Stimulated activated CD8-positive, alpha-beta memory T cell treated with anti-CD3 and anti-CD28 coated beads, Interleukin-4, amount 100 ng/mL, for 48 hours (primary cell): ENCODE data around the gene EEF1A1.
A peak's percentile ranks its signal among the peaks of the same experiment; 100 is the strongest.
"Not testable (repeated sequence)": the region's sequence is repeated elsewhere in the genome, so short reads cannot be mapped to it uniquely, and the experiment has no call there.

Experiments
- DNase-seq: peaks from one replicate; pipeline ENCODE4 v3.0.0-alpha.2; 2020

The EEF1A1 gene

GRCh38 chr6:73520688-73521350 lies at the start of gene EEF1A1:
TSS of gene EEF1A1 (minus strand) at chr6:73521032. CDS start at chr6:73520026, 1,006 bp downstream.
- peak; percentile 100 for DNase-seq

GRCh38 chr6:73569121-73569520 lies 48.3 kb upstream of the EEF1A1 start:
- no peak for DNase-seq

GRCh38 chr6:73566954-73567591 lies 46.2 kb upstream of the EEF1A1 start:
- DNase-seq: no peak

- not testable (repeated sequence) for DNase-seq
Measured at GRCh38 chr6:73566486-73566871, 45.6 kb upstream of the EEF1A1 start.

- DNase-seq: no peak
Measured at GRCh38 chr6:73565767-73566485, 45.1 kb upstream of the EEF1A1 start.

- DNase-seq: no peak
Measured at GRCh38 chr6:73564578-73565345, 43.9 kb upstream of the EEF1A1 start.

- DNase-seq: no peak
Measured at GRCh38 chr6:73562558-73562957, 41.7 kb upstream of the EEF1A1 start.

- no peak for DNase-seq
Measured at GRCh38 chr6:73560853-73561407, 40.1 kb upstream of the EEF1A1 start.

- no peak for DNase-seq
Measured at GRCh38 chr6:73560182-73560732, 39.4 kb upstream of the EEF1A1 start.

- not testable (repeated sequence) for DNase-seq
Measured at GRCh38 chr6:73559399-73559794, 38.6 kb upstream of the EEF1A1 start.

GRCh38 chr6:73558624-73559398 lies 38.0 kb upstream of the EEF1A1 start:
- DNase-seq: no peak

- DNase-seq: no peak
Measured at GRCh38 chr6:73556836-73557235, 36.0 kb upstream of the EEF1A1 start.

- DNase-seq: not testable (repeated sequence)
Measured at GRCh38 chr6:73555380-73555949, 34.6 kb upstream of the EEF1A1 start.

GRCh38 chr6:73551115-73551514 lies 30.3 kb upstream of the EEF1A1 start:
- DNase-seq: not testable (repeated sequence)

- no peak for DNase-seq
Measured at GRCh38 chr6:73548458-73549446, 27.9 kb upstream of the EEF1A1 start.

- DNase-seq: no peak
Measured at GRCh38 chr6:73547036-73547435, 26.2 kb upstream of the EEF1A1 start.

GRCh38 chr6:73542891-73543290 lies 22.1 kb upstream of the EEF1A1 start:
- no peak for DNase-seq

- DNase-seq: not testable (repeated sequence)
Measured at GRCh38 chr6:73542481-73542880, 21.6 kb upstream of the EEF1A1 start.

- DNase-seq: peak; percentile 1
Measured at GRCh38 chr6:73538116-73538779, 17.4 kb upstream of the EEF1A1 start.
